GM12892 (cell line): ENCODE measurements around the gene SCN10A.
A peak's percentile ranks its signal among the peaks of the same experiment; 100 is the strongest.

ENCODE experiments used
- DNase-seq: peaks from one replicate; pipeline ENCODE4 v3.0.0; 2011; ENCODE audit not compliant: insufficient read length
- FAIRE-seq: peaks from 2 replicates; lab custom pipeline; 2011; peaks lifted over from hg19 to GRCh38; lab: Jason Lieb, UNC
- POLR2A ChIP-seq: IDR thresholded peaks from 2 replicates; pipeline ENCODE4 v1.6.1; 2011; ENCODE audit warnings: low read depth, low read length, control low read depth
- POLR2AphosphoS5 ChIP-seq: IDR thresholded peaks from 2 replicates; pipeline ENCODE4 v1.6.1; 2011; ENCODE audit warnings: low read depth, low read length, control low read depth
- TAF1 ChIP-seq: IDR thresholded peaks from 2 replicates; pipeline ENCODE4 v1.6.1; 2011; ENCODE audit warnings: low read depth, mild to moderate bottlenecking, control low read depth, low read length, borderline replicate concordance

SCN10A gene

DNA sequence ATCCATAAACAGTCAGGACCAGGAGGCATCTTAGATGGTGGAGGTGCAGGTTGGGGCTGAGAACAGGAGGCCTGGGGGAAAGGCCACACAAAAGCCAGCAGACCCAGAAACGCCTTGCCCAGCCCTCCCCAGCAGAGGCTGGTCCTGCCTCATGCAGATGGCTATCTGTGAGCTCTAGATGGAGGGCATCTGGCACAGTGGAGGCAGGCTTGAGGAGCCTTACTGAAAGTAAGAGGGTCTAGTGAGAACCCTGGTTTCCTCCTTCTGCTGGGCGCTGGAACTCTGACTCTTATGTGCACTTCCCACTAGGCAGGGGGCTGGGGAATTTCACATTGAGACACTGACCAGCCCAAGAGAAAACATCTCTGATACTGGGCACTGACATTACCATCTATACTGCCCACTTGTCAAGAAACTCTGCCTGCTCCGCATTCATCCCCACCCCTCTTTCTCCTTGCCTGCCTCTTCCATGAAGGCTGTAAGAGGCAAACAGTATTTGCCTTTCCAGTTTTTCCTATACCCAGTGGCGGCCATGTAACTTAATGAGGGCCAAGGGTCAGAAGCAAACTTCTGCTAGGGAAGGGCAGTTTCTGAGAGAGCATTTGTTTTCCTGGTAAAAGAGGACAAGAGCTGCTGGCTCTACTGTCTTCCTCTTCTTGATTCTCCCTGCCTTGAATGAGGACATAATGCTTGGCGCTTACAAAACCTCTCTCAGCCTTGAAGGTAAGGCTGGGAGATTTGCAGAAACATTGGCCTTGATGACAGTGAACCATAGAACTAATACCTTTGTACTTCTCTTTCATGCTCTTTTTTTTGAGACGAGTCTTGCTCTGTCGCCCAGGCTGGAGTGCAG is 162.1 kb downstream of the SCN10A start:
- no peak for FAIRE-seq
- no peak for DNase-seq
- TF ChIP-seq POLR2AphosphoS5 (no peak), POLR2A (no peak), TAF1 (no peak)

DNA sequence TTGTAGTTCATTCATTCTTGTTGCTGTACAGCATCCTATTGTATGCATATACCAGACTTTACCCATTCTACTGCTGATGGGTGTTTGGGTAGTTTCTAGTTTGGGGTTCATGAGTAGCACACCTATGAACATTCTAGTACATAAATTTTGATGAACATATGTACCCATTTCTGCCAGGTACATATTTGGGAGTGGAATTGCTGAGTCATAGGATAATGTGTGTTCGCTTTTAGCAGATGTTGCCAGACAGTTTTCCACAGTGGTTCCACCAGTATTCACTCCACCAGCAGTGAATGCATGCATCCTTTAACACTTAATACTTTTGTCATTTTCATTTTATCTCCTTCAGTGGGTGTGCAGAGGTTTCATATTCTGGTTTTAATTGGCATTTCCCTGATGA is 163.1 kb downstream of the SCN10A start:
- FAIRE-seq (no peak), DNase-seq (no peak)
- TF ChIP-seq POLR2A (no peak), TAF1 (no peak), POLR2AphosphoS5 (no peak)

DNA sequence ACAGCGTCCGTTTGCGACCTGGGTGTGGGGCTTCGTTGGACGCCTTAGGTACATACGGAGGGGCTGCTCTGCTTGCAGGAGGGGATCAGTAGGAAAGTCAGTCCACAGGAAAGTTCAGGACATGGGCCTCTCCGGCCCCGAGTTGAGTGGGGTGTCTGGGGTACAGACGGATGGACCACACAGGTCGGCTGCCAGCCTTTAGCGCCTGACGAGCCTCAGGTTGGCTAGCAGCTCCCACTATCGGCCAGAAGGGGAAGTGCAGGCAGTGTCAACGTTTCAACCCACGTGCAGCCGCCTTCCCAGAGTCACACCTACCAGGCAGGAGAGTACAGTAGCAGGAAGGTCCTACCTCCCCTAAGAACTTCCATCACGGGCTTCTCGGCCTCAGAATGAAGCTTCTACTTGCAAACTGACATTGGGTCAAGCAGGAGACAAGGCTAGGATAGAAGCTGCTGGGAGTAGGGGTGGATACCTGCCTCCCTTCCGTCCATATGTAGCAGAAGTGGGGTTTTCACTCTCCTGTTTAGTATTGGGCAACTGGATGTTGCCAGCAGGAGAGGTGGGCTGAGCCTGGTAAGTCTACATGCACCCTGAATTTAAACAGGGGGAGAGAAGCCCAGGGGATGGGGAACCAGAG is 164.7 kb downstream of the SCN10A start:
- FAIRE-seq: peak; percentile 87
- peak; percentile 64 for DNase-seq

DNA sequence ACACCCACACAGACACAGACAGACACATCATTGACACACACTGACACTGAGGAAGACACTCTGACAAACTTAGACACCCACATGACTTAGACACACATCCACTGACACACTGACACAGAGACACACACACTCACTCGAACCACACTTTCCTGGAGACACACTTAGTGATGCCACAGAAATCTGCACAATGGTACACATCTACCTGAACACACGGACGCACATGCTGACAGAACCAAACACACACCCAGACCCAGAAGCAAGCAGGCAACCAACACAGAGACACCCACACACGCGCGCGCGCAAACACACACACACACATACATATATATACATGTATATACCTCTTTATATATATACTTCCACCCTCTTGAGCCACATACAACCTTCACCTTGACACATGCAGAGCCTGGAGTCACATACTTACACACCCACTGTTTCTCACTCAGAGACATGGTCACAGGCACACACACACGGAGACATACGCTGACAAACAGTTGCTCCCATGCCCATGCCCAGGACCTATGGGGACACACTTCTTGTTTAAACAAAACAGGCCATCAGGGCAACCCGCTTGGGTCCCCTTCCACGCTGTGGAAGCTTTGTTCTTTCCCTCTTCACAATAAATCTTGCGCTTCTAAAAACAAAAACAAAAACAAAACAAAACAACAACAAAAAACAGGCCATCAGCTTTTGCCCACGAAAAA is 165.6 kb downstream of the SCN10A start:
- DNase-seq (no peak), FAIRE-seq (peak; percentile 36)
- TF ChIP-seq POLR2A (no peak), POLR2AphosphoS5 (no peak), TAF1 (no peak)

More for the DNA sequence above, 164.7 kb downstream of the SCN10A start:
- TF ChIP-seq TAF1 (no peak), POLR2A (no peak), POLR2AphosphoS5 (no peak)

DNA sequence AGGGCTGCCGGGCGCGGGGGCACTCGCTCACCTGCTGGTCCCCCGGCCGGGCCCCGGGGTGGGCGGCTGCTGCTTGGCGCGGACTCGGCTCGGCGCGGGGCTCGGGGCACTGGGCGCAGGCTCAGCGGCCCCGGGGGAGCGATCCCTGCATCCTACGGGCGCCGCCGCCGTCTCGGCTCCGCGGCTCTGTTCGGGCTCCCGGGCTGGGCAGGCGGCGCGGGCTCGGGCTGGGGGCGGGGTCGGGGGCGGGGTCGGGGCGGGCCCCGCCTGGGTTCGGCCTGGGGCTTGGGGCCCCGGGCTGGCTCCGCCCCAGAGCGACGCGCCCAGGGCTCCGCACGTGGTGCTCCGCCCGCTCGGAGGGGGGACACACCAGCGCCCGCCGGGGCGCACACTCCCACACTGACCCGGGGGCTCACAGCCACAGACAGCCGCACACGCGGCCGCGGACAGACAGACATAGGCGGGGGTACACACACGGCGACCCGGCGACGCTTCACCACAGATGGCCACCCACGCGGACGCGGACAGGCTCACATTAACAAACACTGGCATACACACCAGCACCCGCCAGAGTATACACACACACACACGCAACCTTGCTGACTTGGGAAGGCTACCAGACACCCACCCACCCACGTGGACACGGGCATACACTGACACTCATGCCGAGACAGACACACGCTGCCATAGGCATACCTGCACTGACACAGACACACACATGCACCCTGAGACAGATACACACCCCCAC is 166.3 kb downstream of the SCN10A start, which contains the start of gene SCN5A:
Gene SCN5A, minus strand, starts transcription at position 188 of the 748 bp plus-strand sequence. CDS start 16,380 bp downstream, outside the sequence.
- FAIRE-seq (no peak), DNase-seq (peak; percentile 57)
- TF ChIP-seq TAF1 (no peak), POLR2A (no peak), POLR2AphosphoS5 (no peak)

DNA sequence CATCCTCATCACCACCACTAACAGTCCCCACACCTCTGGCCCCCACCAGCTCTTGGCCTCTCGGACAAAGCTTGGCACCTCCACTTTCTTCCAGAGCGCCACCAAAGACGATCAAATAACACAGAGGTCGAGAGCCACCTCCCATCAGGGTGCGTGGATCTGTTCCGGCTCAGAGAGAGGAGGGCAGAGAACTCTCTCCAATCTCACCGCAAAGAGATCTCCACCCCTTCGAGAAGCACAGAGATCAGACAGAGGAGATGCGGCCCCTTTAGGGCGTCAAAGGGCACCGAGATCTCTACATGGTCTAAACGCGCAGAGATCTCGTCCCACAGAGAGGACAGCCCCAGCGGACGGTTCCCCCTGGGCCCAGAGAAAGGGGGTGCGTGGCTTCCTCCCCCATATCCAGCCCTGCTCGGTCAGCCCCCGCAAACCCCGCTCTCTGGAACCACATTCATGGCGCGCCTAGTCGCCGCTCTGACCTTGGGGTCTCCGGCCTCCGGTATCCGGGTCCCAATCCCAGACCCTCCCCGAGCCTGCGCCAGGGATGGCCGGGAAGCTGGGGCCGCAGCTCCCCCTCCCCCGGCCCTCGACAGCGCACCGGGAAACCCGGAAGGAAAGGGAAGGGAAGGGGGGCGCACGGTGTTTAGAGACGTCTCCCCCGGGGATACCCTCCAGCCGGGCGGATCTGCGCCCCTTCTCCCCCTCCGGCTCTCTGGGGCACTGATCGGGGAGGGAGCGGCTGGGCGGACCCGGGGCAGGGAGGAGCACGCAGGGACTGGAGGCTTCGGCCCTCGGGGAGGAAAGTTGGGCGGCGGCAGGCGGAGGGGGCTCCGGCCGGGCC is 167.1 kb downstream of the SCN10A start:
- TF ChIP-seq POLR2A (no peak), TAF1 (no peak), POLR2AphosphoS5 (no peak)
- DNase-seq: no peak
- FAIRE-seq: no peak

DNA sequence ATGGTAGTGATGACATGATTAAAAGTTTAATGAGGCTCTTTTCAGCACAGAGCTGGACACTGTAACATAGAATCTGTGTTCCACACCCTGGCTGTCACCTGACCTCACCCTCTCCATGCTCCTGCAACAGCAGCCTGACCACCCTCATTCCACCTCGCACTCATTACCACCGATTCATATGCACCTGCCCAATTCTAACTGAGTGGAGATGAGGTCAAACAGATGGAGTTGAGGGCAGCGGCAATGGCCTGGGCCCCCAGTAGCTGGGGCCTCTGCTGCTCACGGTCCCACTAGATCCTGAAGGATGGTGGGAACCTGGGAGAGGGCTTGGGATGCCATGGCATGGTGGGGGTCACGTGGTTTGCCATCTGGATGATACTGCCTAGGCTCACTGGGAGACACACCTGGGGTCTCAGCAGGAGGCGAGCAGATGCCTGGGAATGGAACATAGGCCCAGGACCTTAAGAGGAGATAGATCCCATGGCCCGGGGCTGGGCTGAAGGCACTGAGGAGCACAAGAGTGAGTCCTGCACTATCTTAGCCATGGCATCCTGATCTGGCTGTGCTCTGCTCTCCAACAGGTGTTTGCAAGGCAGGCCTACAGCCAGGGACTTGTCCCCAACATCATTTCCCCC is 167.9 kb downstream of the SCN10A start:
- no peak for TF ChIP-seq POLR2AphosphoS5
- no peak for TF ChIP-seq TAF1
- TF ChIP-seq POLR2A: no peak
- FAIRE-seq (no peak), DNase-seq (no peak)

DNA sequence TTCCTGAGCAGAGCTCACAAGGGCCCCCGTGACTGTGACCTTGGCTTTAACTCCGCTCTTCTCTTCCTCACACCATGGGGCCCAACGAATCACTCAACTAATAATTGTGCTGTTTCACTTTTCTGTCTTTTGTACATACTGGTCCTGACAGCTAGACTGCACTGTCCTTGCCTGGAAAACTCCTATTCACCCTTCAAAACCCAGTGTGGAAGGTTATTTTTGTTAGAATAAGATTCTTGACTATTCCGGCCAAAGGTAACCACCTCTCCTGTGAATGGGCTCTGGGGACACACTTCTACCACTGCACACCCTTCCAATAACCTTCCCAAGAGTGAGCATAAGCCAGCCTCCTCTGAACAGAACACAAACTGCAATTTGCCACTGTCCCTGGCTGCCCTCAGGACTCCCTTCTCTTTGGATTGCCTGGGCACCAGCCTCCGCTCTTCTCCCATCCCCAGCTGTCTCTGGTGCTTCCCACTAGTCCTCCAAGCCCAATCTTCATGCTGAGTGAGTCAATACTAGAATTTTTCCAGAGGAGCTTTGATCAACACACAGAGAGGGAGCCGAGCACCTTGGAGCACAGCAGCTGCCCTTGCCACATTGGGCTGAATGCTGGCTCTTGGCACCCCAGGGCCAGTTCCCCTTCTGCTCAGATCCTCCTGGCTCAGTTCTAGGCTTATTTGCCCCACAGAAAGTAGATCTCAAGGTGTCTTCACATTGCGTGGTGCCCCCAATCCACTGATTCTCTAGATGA is 168.6 kb downstream of the SCN10A start:
- FAIRE-seq: no peak

More for the DNA sequence above, 168.6 kb downstream of the SCN10A start:
- no peak for DNase-seq
- TF ChIP-seq POLR2A (no peak), TAF1 (no peak), POLR2AphosphoS5 (no peak)
